ENCODE measurements around the gene SHKBP1.
A peak's percentile ranks its signal among the peaks of the same experiment; 100 is the strongest.

Gene SHKBP1

DNA sequence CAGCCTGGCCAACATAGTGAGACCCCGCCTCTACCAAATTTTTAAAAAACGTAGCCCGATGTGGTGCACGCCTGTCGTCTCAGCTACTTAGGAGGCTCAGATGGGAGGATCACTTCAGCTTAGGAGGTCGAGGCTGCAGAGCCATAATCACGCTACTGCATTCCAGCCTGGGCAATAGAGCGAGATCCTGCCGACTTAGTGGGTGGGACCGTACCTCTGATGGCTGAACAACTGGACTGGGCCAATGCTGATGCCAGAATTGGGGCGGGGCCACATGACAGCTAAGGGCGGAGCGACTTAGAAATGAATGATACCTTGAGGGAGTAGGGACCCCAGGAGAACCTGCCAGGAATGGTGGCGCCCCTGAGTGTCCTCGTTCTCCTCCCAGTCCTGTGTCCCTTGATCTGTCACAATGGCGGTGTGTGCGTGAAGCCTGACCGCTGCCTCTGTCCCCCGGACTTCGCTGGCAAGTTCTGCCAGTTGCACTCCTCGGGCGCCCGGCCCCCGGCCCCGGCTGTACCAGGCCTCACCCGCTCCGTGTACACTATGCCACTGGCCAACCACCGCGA, 28.1 kb downstream of the SHKBP1 start:
- Histone ChIP-seq H3K27ac (ENCODE audit: low read length) (no peak overlapping the region), H3K9me3 (ENCODE audit: control insufficient read depth in 1 of 2, low read length in 2 of 2) (no peaks in the 10 kb centered on the region), H3K27me3 (ENCODE audit: low read depth, low read length) (peaks cover 5% of the 10 kb centered on the region), H3K4me1 (ENCODE audit: control insufficient read depth in 1 of 2, insufficient read depth in 2 of 2, low read length in 2 of 2) (peaks cover 13 to 61% of the 10 kb centered on the region in 2 donors), H3K4me3 (ENCODE audit: low read depth in 1 of 2, low read length in 2 of 2) (peak overlapping the region; percentile 26 to 69), H3K36me3 (ENCODE audit: control insufficient read depth in 1 of 2, insufficient read depth in 2 of 2, low read length in 2 of 2) (no peaks in the 10 kb centered on the region)

- no peaks in the 10 kb centered on the region for H3K9me3 ChIP-seq (ENCODE audit: control insufficient read depth in 1 of 2, low read length in 2 of 2)
- peaks cover 13 to 62% of the 10 kb centered on the region in 2 donors for H3K4me1 ChIP-seq (ENCODE audit: control insufficient read depth in 1 of 2, insufficient read depth in 2 of 2, low read length in 2 of 2)
- peak overlapping the region; percentile 80 for H3K27ac ChIP-seq (ENCODE audit: low read length)
- H3K4me3 ChIP-seq (ENCODE audit: low read depth in 1 of 2, low read length in 2 of 2): peak overlapping the region; percentile 55 to 62
- H3K27me3 ChIP-seq (ENCODE audit: low read depth, low read length): peaks cover 5% of the 10 kb centered on the region
- H3K36me3 ChIP-seq (ENCODE audit: control insufficient read depth in 1 of 2, insufficient read depth in 2 of 2, low read length in 2 of 2): no peaks in the 10 kb centered on the region
These were observed 28.7 kb downstream of the SHKBP1 start for GRCh38 chr19:40605216-40605971.

- Histone ChIP-seq H3K4me3 (ENCODE audit: low read depth in 1 of 2, low read length in 2 of 2) (no peak overlapping the region), H3K4me1 (ENCODE audit: control insufficient read depth in 1 of 2, insufficient read depth in 2 of 2, low read length in 2 of 2) (peaks cover 13 to 48% of the 10 kb centered on the region in 2 donors), H3K27ac (ENCODE audit: low read length) (no peak overlapping the region)
These were observed 30.9 kb downstream of the SHKBP1 start for GRCh38 chr19:40607311-40608239.

GRCh38 chr19:40608240-40608621, 31.6 kb downstream of the SHKBP1 start:
- Histone ChIP-seq H3K4me3 (ENCODE audit: low read depth in 1 of 2, low read length in 2 of 2) (no peak overlapping the region), H3K4me1 (ENCODE audit: control insufficient read depth in 1 of 2, insufficient read depth in 2 of 2, low read length in 2 of 2) (peaks cover 6 to 44% of the 10 kb centered on the region in 2 donors), H3K27ac (ENCODE audit: low read length) (no peak overlapping the region), H3K9me3 (ENCODE audit: control insufficient read depth in 1 of 2, low read length in 2 of 2) (no peaks in the 10 kb centered on the region), H3K27me3 (ENCODE audit: low read depth, low read length) (no peaks in the 10 kb centered on the region), H3K36me3 (ENCODE audit: control insufficient read depth in 1 of 2, insufficient read depth in 2 of 2, low read length in 2 of 2) (no peaks in the 10 kb centered on the region)

More at GRCh38 chr19:40607311-40608239, 30.9 kb downstream of the SHKBP1 start:
- H3K36me3 ChIP-seq (ENCODE audit: control insufficient read depth in 1 of 2, insufficient read depth in 2 of 2, low read length in 2 of 2): no peaks in the 10 kb centered on the region
- no peaks in the 10 kb centered on the region for H3K27me3 ChIP-seq (ENCODE audit: low read depth, low read length)
- no peaks in the 10 kb centered on the region for H3K9me3 ChIP-seq (ENCODE audit: control insufficient read depth in 1 of 2, low read length in 2 of 2)

DNA sequence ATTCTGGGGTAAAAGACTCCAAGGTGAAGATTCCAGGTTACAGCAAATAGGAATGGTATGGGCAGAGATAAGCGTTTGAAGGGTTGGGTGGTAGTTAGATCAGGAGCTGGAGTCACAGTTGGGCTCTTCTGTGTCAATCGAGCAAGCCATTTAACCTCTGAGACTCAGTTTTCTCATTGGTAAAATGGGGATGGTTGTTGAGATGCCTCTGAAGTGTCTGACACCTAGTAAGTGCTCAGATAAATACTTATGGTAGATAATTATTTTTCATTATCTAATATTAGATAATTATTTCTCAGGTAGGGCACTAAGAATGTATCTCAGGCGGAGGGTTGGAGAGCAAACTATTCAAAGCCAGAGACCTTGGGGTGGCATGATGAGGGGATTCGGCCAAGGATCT, 32.3 kb downstream of the SHKBP1 start:
- H3K4me3 ChIP-seq (ENCODE audit: low read depth in 1 of 2, low read length in 2 of 2): peak overlapping the region; percentile 33 to 38

DNA sequence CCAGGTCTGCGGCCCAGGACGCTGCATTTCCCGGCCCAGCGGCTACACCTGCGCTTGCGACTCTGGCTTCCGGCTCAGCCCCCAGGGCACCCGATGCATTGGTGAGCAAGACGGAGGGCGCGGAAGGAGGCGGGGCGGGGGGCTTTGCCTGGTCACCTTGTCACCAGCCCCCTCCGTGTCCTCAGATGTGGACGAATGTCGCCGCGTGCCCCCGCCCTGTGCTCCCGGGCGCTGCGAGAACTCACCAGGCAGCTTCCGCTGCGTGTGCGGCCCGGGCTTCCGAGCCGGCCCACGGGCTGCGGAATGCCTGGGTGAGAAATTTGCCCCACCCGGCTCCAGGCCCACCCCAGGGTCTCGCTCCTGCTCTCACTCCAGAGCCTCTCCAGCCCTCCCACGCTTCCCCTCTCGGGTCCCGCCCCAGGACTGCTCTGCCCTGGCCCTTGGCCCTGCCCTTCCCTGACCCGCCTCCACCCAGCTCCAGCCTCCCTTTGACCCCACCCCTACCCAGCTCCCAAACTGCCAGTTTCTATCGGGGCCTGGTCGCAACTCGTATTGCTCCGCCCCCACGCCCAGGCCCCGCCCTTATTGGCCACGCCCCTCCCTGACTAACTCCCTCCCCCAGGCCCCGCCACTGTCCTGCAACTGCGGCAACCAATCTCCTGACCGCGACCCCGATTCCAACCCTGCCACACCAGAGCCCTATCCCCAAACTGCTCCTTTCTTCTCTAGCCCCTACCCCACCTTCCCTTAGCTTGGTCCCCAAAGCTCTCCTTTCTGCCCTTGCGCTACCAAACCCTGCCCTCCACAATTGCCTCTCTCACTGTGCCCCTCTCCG, 33.1 kb downstream of the SHKBP1 start:
- Histone ChIP-seq H3K9me3 (ENCODE audit: control insufficient read depth in 1 of 2, low read length in 2 of 2) (no peaks in the 10 kb centered on the region), H3K4me3 (ENCODE audit: low read depth in 1 of 2, low read length in 2 of 2) (peak overlapping the region; percentile 33 to 38), H3K27ac (ENCODE audit: low read length) (peak overlapping the region; percentile 51), H3K36me3 (ENCODE audit: control insufficient read depth in 1 of 2, insufficient read depth in 2 of 2, low read length in 2 of 2) (no peaks in the 10 kb centered on the region), H3K27me3 (ENCODE audit: low read depth, low read length) (no peaks in the 10 kb centered on the region), H3K4me1 (ENCODE audit: control insufficient read depth in 1 of 2, insufficient read depth in 2 of 2, low read length in 2 of 2) (peaks cover under 1 to 36% of the 10 kb centered on the region in 2 donors)

More for the DNA sequence above, 32.3 kb downstream of the SHKBP1 start:
- Histone ChIP-seq H3K4me1 (ENCODE audit: control insufficient read depth in 1 of 2, insufficient read depth in 2 of 2, low read length in 2 of 2) (peaks cover 4 to 40% of the 10 kb centered on the region in 2 donors), H3K27ac (ENCODE audit: low read length) (no peak overlapping the region), H3K27me3 (ENCODE audit: low read depth, low read length) (no peaks in the 10 kb centered on the region), H3K9me3 (ENCODE audit: control insufficient read depth in 1 of 2, low read length in 2 of 2) (no peaks in the 10 kb centered on the region), H3K36me3 (ENCODE audit: control insufficient read depth in 1 of 2, insufficient read depth in 2 of 2, low read length in 2 of 2) (no peaks in the 10 kb centered on the region)

GRCh38 chr19:40610396-40611064, 33.9 kb downstream of the SHKBP1 start:
- Histone ChIP-seq H3K27ac (ENCODE audit: low read length) (peak overlapping the region; percentile 51), H3K4me1 (ENCODE audit: control insufficient read depth in 1 of 2, insufficient read depth in 2 of 2, low read length in 2 of 2) (peaks cover 0 to 28% of the 10 kb centered on the region in 2 donors), H3K36me3 (ENCODE audit: control insufficient read depth in 1 of 2, insufficient read depth in 2 of 2, low read length in 2 of 2) (no peaks in the 10 kb centered on the region), H3K9me3 (ENCODE audit: control insufficient read depth in 1 of 2, low read length in 2 of 2) (no peaks in the 10 kb centered on the region), H3K27me3 (ENCODE audit: low read depth, low read length) (no peaks in the 10 kb centered on the region), H3K4me3 (ENCODE audit: low read depth in 1 of 2, low read length in 2 of 2) (peak overlapping the region; percentile 23 to 38)

GRCh38 chr19:40611096-40611495, 34.4 kb downstream of the SHKBP1 start:
- Histone ChIP-seq H3K4me3 (ENCODE audit: low read depth in 1 of 2, low read length in 2 of 2) (no peak overlapping the region), H3K27ac (ENCODE audit: low read length) (no peak overlapping the region), H3K9me3 (ENCODE audit: control insufficient read depth in 1 of 2, low read length in 2 of 2) (no peaks in the 10 kb centered on the region), H3K4me1 (ENCODE audit: control insufficient read depth in 1 of 2, insufficient read depth in 2 of 2, low read length in 2 of 2) (peaks cover 0 to 23% of the 10 kb centered on the region in 2 donors), H3K27me3 (ENCODE audit: low read depth, low read length) (no peaks in the 10 kb centered on the region), H3K36me3 (ENCODE audit: control insufficient read depth in 1 of 2, insufficient read depth in 2 of 2, low read length in 2 of 2) (no peaks in the 10 kb centered on the region)

DNA sequence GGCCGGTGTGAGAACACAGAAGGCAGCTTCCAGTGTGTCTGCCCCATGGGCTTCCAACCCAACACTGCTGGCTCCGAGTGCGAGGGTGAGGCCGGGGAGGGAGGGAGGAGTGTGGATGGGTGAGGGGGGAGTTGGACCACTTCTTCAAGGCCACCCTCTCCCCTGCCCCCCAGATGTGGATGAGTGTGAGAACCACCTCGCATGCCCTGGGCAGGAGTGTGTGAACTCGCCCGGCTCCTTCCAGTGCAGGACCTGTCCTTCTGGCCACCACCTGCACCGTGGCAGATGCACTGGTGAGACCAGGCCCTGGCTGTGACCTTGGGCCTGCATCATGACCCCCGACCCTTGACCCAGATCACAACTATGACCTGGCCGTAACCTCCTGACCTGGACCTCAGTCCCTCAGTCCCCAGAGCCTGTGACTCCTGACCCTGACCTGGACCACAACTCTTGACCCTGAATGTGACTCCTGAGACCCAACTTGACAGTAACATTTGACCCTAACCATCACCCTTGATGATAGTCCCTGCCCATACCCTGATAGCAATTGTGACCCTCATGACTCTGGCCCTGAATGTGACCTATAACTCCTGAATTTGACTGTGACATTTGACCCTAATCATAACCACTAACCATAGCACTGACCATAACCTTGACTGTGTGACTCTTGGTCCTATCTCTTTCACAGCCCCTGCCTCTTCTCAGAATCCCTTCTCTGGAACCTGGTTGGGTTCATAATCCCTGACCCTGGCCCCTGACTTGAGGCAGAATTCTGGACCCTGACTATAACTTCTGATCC, 35.4 kb downstream of the SHKBP1 start:
- H3K27ac ChIP-seq (ENCODE audit: low read length): no peak overlapping the region

More for the DNA sequence above, 35.4 kb downstream of the SHKBP1 start:
- no peaks in the 10 kb centered on the region for H3K27me3 ChIP-seq (ENCODE audit: low read depth, low read length)
- no peaks in the 10 kb centered on the region for H3K36me3 ChIP-seq (ENCODE audit: control insufficient read depth in 1 of 2, insufficient read depth in 2 of 2, low read length in 2 of 2)
- no peaks in the 10 kb centered on the region for H3K9me3 ChIP-seq (ENCODE audit: control insufficient read depth in 1 of 2, low read length in 2 of 2)
- peaks cover 0 to 20% of the 10 kb centered on the region in 2 donors for H3K4me1 ChIP-seq (ENCODE audit: control insufficient read depth in 1 of 2, insufficient read depth in 2 of 2, low read length in 2 of 2)
- no peak overlapping the region for H3K4me3 ChIP-seq (ENCODE audit: low read depth in 1 of 2, low read length in 2 of 2)
